PC-3 (cell line): Measurements from ENCODE around the gene PHC2. TPM values are rescaled to one million over a fixed set of nuclear protein-coding genes. Genes with fewer than 3 reads are reported as not detected.

Experiments used
- ATAC-seq: fragments of 200-7000 bp; cut with Tn5 transposase; 2 replicates; pipeline ENCODE4 v1.9.1; 2020; ENCODE audit warnings: mild to moderate bottlenecking, moderate library complexity
- BruUV-seq: library from RNA; stranded (reverse); fragments of 400-500 nt; replicated peaks from 2 replicates; lab custom pipeline; 2021; lab: Mats Ljungman, UMichigan
- CTCF ChIA-PET: fragments of 300-600 bp; sonication (Branson Sonifier 250); formaldehyde crosslinking; loops from one replicate; lab custom pipeline; 2022; ENCODE audit warnings: antibody characterized with exemption; lab: Charles Lee
- POLR2A ChIA-PET: fragments of 300-600 bp; sonication (Branson Sonifier 250); formaldehyde crosslinking; loops from one replicate; lab custom pipeline; 2022; ENCODE audit warnings: antibody characterized with exemption; ENCODE audit not compliant: unreplicated experiment; lab: Charles Lee
- DNase-seq: peaks from one replicate; pipeline ENCODE4 v3.0.0-alpha.2; 2015
- H2AFZ ChIP-seq: fragments of 300-600 bp; sonication (generic); 2 replicates; pipeline ENCODE4 v1.6.0; 2016; ENCODE audit warnings: antibody characterized with exemption, low read length
- H3F3A ChIP-seq: fragments of 300-600 bp; sonication (generic); one replicate; pipeline ENCODE4 v1.6.0; 2017; ENCODE audit warnings: antibody characterized with exemption, low read length, control low read depth, mild to moderate bottlenecking; ENCODE audit not compliant: unreplicated experiment
- H3K27ac ChIP-seq: fragments of 300-600 bp; sonication (generic); 2 replicates; pipeline ENCODE4 v1.5.1; 2016; ENCODE audit warnings: mild to moderate bottlenecking, low read length
- H3K27me3 ChIP-seq: fragments of 300-600 bp; sonication (generic); 2 replicates; pipeline ENCODE4 v1.6.1; 2016; ENCODE audit warnings: low read length, mixed read lengths
- H3K36me3 ChIP-seq: fragments of 300-600 bp; sonication (generic); 2 replicates; pipeline ENCODE4 v1.6.1; 2016; ENCODE audit warnings: low read depth, mixed run types, low read length, mixed read lengths
- H3K4me1 ChIP-seq: fragments of 300-600 bp; sonication (generic); 2 replicates; pipeline ENCODE4 v1.5.1; 2016; ENCODE audit warnings: low read length; ENCODE audit not compliant: insufficient read depth
- H3K4me2 ChIP-seq: fragments of 300-600 bp; sonication (generic); 2 replicates; pipeline ENCODE4 v1.6.0; 2016; ENCODE audit warnings: low read length
- H3K4me3 ChIP-seq: fragments of 300-600 bp; sonication (generic); 2 replicates; pipeline ENCODE4 v1.5.1; 2016; ENCODE audit warnings: mild to moderate bottlenecking, low read length, mixed read lengths
- H3K79me2 ChIP-seq: fragments of 300-600 bp; sonication (generic); 2 replicates; pipeline ENCODE4 v1.6.1; 2017; ENCODE audit warnings: low read length, mixed read lengths
- H3K9ac ChIP-seq: fragments of 300-600 bp; sonication (generic); 2 replicates; pipeline ENCODE4 v1.6.0; 2016; ENCODE audit warnings: mild to moderate bottlenecking, low read length
- H3K9me2 ChIP-seq: fragments of 300-600 bp; sonication (generic); replicated peaks from 2 replicates; pipeline ENCODE4 v1.6.1; 2016; ENCODE audit warnings: mixed run types, low read length, mixed read lengths
- H3K9me3 ChIP-seq: fragments of 300-600 bp; sonication (generic); 2 replicates; pipeline ENCODE4 v1.6.1; 2016; ENCODE audit warnings: low read length, mixed read lengths
- H4K20me1 ChIP-seq: fragments of 300-600 bp; sonication (generic); 2 replicates; pipeline ENCODE4 v1.6.1; 2016; ENCODE audit warnings: low read length, mixed read lengths
- CTCF ChIP-seq: fragments of 300-600 bp; sonication (generic); conservative IDR thresholded peaks from 2 replicates; pipeline ENCODE4 v1.5.1; 2017; ENCODE audit warnings: antibody characterized with exemption, low read depth, mild to moderate bottlenecking, low read length
- EZH2 ChIP-seq: fragments of 300-600 bp; sonication (generic); IDR thresholded peaks from one replicate; pipeline ENCODE4 v1.6.1; 2017; ENCODE audit warnings: antibody characterized with exemption, mild to moderate bottlenecking, low read length; ENCODE audit not compliant: unreplicated experiment
- EZH2phosphoT487 ChIP-seq: fragments of 300-600 bp; sonication (generic); IDR thresholded peaks from 2 replicates; pipeline ENCODE4 v1.6.1; 2018; ENCODE audit warnings: mild to moderate bottlenecking, antibody characterized with exemption, low read length, borderline replicate concordance
- intact Hi-C: fragments of 100-400 bp; cut with micrococcal nuclease; formaldehyde crosslinking; loops from 2 replicates; pipeline ENCODE4 v1.9.0; 2023
- total RNA-seq: library from RNA; depleted of rRNA; stranded (reverse); fragments of >200 nt; gene quantifications from 2 replicates; pipeline ENCODE4 v1.2.3, GENCODE V29; 2014

Gene PHC2
- total RNA-seq, 1 experiment from 2014 or later: 134 TPM

GRCh38 chr1:33319949-33320618, 110.8 kb downstream of the PHC2 start:
- peak; percentile 9 for ATAC-seq
- ChIA-PET POLR2A (interaction anchor here (0.6 to 0.7 kb wide), 2 partner anchors 22 to 1119 kb away, joined by 3 to 5 read pairs; no protein-coding TSS in a partner anchor), CTCF (no interaction called here)
- no peaks in the 10 kb centered on the region for H3K9me2 ChIP-seq
- no peaks in the 10 kb centered on the region for H3K9me3 ChIP-seq
- H3F3A ChIP-seq: no peaks in the 10 kb centered on the region
- peaks cover 10% of the 10 kb centered on the region for H3K4me1 ChIP-seq
- H2AFZ ChIP-seq: no peak overlapping the region
- DNase-seq: no peak
- H3K27me3 ChIP-seq: no peaks in the 10 kb centered on the region
- TF ChIP-seq EZH2 (no peak), EZH2phosphoT487 (no peak), CTCF (no peak)
- H4K20me1 ChIP-seq: no peaks in the 10 kb centered on the region
- no peak overlapping the region for H3K27ac ChIP-seq
- H3K4me2 ChIP-seq: no peak overlapping the region
- H3K9ac ChIP-seq: no peak overlapping the region
- no peak overlapping the region for H3K4me3 ChIP-seq
- H3K36me3 ChIP-seq: peaks cover 25% of the 10 kb centered on the region
- H3K79me2 ChIP-seq: no peaks in the 10 kb centered on the region
- BruUV-seq: no TSS peak
- intact Hi-C loops: no loop called here

- POLR2A ChIA-PET: interaction anchor here (0.6 to 0.7 kb wide), 2 partner anchors 23 to 1119 kb away, joined by 3 to 5 read pairs; no protein-coding TSS in a partner anchor
- Histone ChIP-seq H3K9me3 (no peaks in the 10 kb centered on the region), H3K4me2 (no peak overlapping the region), H4K20me1 (no peaks in the 10 kb centered on the region), H3K79me2 (no peaks in the 10 kb centered on the region), H3K9me2 (no peaks in the 10 kb centered on the region), H3K27ac (no peak overlapping the region), H3F3A (no peaks in the 10 kb centered on the region), H3K27me3 (no peaks in the 10 kb centered on the region), H3K4me3 (no peak overlapping the region), H3K36me3 (peaks cover 18% of the 10 kb centered on the region), H2AFZ (no peak overlapping the region), H3K4me1 (peaks cover 10% of the 10 kb centered on the region), H3K9ac (no peak overlapping the region)
- DNase-seq (no peak), ATAC-seq (no peak)
- CTCF ChIA-PET: no interaction called here
- no TSS peak for BruUV-seq
- no peak for TF ChIP-seq CTCF
- intact Hi-C loops: no loop called here
Observed at GRCh38 chr1:33319186-33319948, 111.5 kb downstream of the PHC2 start.

GRCh38 chr1:33317946-33318345, 112.9 kb downstream of the PHC2 start:
- TF ChIP-seq EZH2 (no peak), CTCF (no peak), EZH2phosphoT487 (no peak)
- H3K4me1 ChIP-seq: peaks cover 10% of the 10 kb centered on the region
- peak; percentile 37 for ATAC-seq
- no peak overlapping the region for H2AFZ ChIP-seq
- POLR2A ChIA-PET: no interaction called here
- H3K36me3 ChIP-seq: peaks cover 4% of the 10 kb centered on the region; the same call in 1 of the 2 replicates
- no peaks in the 10 kb centered on the region for H3K9me2 ChIP-seq
- no peak overlapping the region for H3K4me2 ChIP-seq
- H3K27me3 ChIP-seq: no peaks in the 10 kb centered on the region
- CTCF ChIA-PET: no interaction called here
- H3K9ac ChIP-seq: no peak overlapping the region
- BruUV-seq: no TSS peak
- H3K9me3 ChIP-seq: no peaks in the 10 kb centered on the region
- intact Hi-C loops: no loop called here
- no peak overlapping the region for H3K27ac ChIP-seq
- H3K79me2 ChIP-seq: no peaks in the 10 kb centered on the region
- H3F3A ChIP-seq: no peaks in the 10 kb centered on the region
- peak; percentile 55 for DNase-seq
- H3K4me3 ChIP-seq: no peak overlapping the region
- no peaks in the 10 kb centered on the region for H4K20me1 ChIP-seq
